T-cell (primary cell): ENCODE data around the gene CCBE1. TPM values are rescaled to one million over a fixed set of nuclear protein-coding genes. Genes with fewer than 3 reads are reported as not detected.

ENCODE experiments used
- ATAC-seq, 4 experiments: fragments of 200-7000 bp in 3 of 4; fragments of 150-1000 bp in 1 of 4; cut with Tn5 transposase; replicated peaks in 1 of 4; 1 replicate in 3 of 4; 2 replicates in 1 of 4; pipeline ENCODE4 v1.10.0; 2021; ENCODE audit warnings: moderate library complexity in 3 of 4, mild to moderate bottlenecking in 2 of 4, moderate number of reproducible peaks in 1 of 4
- CTCF ChIA-PET, 2 donors: fragments of 300-600 bp; sonication (Branson Sonifier 250); formaldehyde crosslinking; loops; one replicate each; lab custom pipeline; 2022; ENCODE audit warnings: antibody characterized with exemption in 2 of 2; lab: Charles Lee
- POLR2A ChIA-PET, 2 donors: fragments of 300-600 bp; sonication (Branson Sonifier 250); formaldehyde crosslinking; loops; one replicate each; lab custom pipeline; 2022; ENCODE audit warnings: antibody characterized with exemption in 2 of 2; lab: Charles Lee
- DNase-seq, 35 experiments: peaks; one replicate each; pipeline versions ENCODE4 v3.0.0 to v3.0.0-alpha.2; 2013 to 2023
- H3K27ac ChIP-seq: one replicate; pipeline ENCODE4 v1.5.1; 2013; ENCODE audit warnings: low read length
- H3K27me3 ChIP-seq, 2 experiments: replicated peaks in 1 of 2; 1 replicate in 1 of 2; 2 replicates in 1 of 2; pipeline versions ENCODE4 v1.6.1 to v1.7.0; 2013; ENCODE audit warnings: low read length in 1 of 2, mixed read lengths in 1 of 2; ENCODE audit not compliant: control insufficient read depth in 2 of 2, insufficient read depth in 2 of 2; ENCODE audit errors: extremely low read depth in 1 of 2
- H3K36me3 ChIP-seq, 2 donors: 1 replicate in 1 of 2; 2 replicates in 1 of 2; pipeline versions ENCODE4 v1.6.1 to v1.7.0; 2013; ENCODE audit warnings: low read length in 1 of 2; ENCODE audit not compliant: control insufficient read depth in 2 of 2, insufficient read depth in 1 of 2; ENCODE audit errors: extremely low read depth in 1 of 2
- H3K4me1 ChIP-seq, 2 experiments: 1 replicate in 1 of 2; 2 replicates in 1 of 2; pipeline versions ENCODE4 v1.6.1 to v1.7.0; 2013; ENCODE audit warnings: low read length in 2 of 2, mixed read lengths in 1 of 2; ENCODE audit not compliant: insufficient read depth in 2 of 2, control insufficient read depth in 1 of 2; ENCODE audit errors: extremely low read depth in 1 of 2
- H3K4me3 ChIP-seq, 2 donors: 1 replicate in 1 of 2; 2 replicates in 1 of 2; pipeline versions ENCODE4 v1.5.1 to v1.7.0; 2013; ENCODE audit warnings: mild to moderate bottlenecking in 2 of 2, low read length in 1 of 2, moderate library complexity in 1 of 2; ENCODE audit not compliant: control insufficient read depth in 1 of 2; ENCODE audit errors: extremely low read depth in 1 of 2
- H3K9me3 ChIP-seq: 2 replicates; pipeline ENCODE4 v1.7.0; 2013
- H3K27ac Mint-ChIP-seq, 2 donors: one replicate each; pipeline ENCODE4 v1.8.0; 2020 to 2021; ENCODE audit warnings: mild to moderate bottlenecking in 2 of 2, mixed read lengths in 2 of 2
- H3K27me3 Mint-ChIP-seq, 2 donors: one replicate each; pipeline ENCODE4 v1.8.0; 2021 to 2022; ENCODE audit warnings: mixed read lengths in 2 of 2
- H3K36me3 Mint-ChIP-seq: one replicate; pipeline ENCODE4 v1.8.0; 2021; ENCODE audit warnings: mixed read lengths
- H3K4me1 Mint-ChIP-seq, 3 donors: one replicate each; pipeline ENCODE4 v1.8.0; 2020 to 2022; ENCODE audit warnings: mixed read lengths in 3 of 3, mild to moderate bottlenecking in 1 of 3
- H3K4me3 Mint-ChIP-seq, 3 donors: one replicate each; pipeline ENCODE4 v1.8.0; 2020 to 2022; ENCODE audit warnings: mild to moderate bottlenecking in 3 of 3, mixed read lengths in 3 of 3, moderate library complexity in 3 of 3
- H3K9me3 Mint-ChIP-seq, 3 donors: one replicate each; pipeline ENCODE4 v1.8.0; 2020 to 2022; ENCODE audit warnings: mixed read lengths in 3 of 3
- WGBS: methylation state at CpG from one replicate; pipeline ENCODE4 v1.1.5; 2013; ENCODE audit warnings: missing lambda C conversion rate; ENCODE audit not compliant: insufficient coverage; 5-methylcytosine and 5-hydroxymethylcytosine counted together
- total RNA-seq, 35 experiments: library from RNA in 6 of 35; stranded (reverse) in 6 of 35; fragments of 120-200 nt in 1 of 35; gene quantifications; one replicate each; pipeline versions ENCODE4 v1.2.1 to v1.2.4 and lab custom pipeline; 2013 to 2026

Gene CCBE1
- total RNA-seq, 5 donors from 2014 or later (not counting 1 experiment from before 2014, with no cell fraction given) = 0.07 to 0.32 (median 0.29) TPM; not detected in 2

- no peak for ATAC-seq
- H3K4me1 ChIP-seq = no peaks in the 10 kb centered on the region
- no peaks in the 10 kb centered on the region for H3K9me3 Mint-ChIP-seq
- H3K27me3 Mint-ChIP-seq = no peaks in the 10 kb centered on the region
- POLR2A ChIA-PET = no interaction called here
- no peak overlapping the region for H3K27ac Mint-ChIP-seq
- no peaks in the 10 kb centered on the region for H3K27me3 ChIP-seq
- DNase-seq = no peak
- H3K36me3 Mint-ChIP-seq = no peaks in the 10 kb centered on the region
- CTCF ChIA-PET = no interaction called here
- H3K9me3 ChIP-seq = no peaks in the 10 kb centered on the region
- H3K4me1 Mint-ChIP-seq = no peaks in the 10 kb centered on the region
- no peak overlapping the region for H3K27ac ChIP-seq
- H3K4me3 Mint-ChIP-seq = no peak overlapping the region
- no peak overlapping the region for H3K4me3 ChIP-seq
- no CpG with 5 or more reads among the region's 3 CpGs for WGBS
- no peaks in the 10 kb centered on the region for H3K36me3 ChIP-seq
These were observed 56.5 kb downstream of the CCBE1 start for GRCh38 chr18:59640721-59641120.

GRCh38 chr18:59639821-59640220 lies 57.4 kb downstream of the CCBE1 start:
- no peak for ATAC-seq
- no peaks in the 10 kb centered on the region for H3K36me3 ChIP-seq
- POLR2A ChIA-PET = no interaction called here
- Mint-ChIP-seq H3K36me3 (no peaks in the 10 kb centered on the region), H3K4me3 (no peak overlapping the region), H3K27me3 (no peaks in the 10 kb centered on the region), H3K9me3 (no peaks in the 10 kb centered on the region), H3K27ac (no peak overlapping the region), H3K4me1 (no peaks in the 10 kb centered on the region)
- no peak for DNase-seq
- no peaks in the 10 kb centered on the region for H3K4me1 ChIP-seq
- no peaks in the 10 kb centered on the region for H3K27me3 ChIP-seq
- WGBS = 0% methylated on average over 1 of the region's 5 CpGs
- no peaks in the 10 kb centered on the region for H3K9me3 ChIP-seq
- no peak overlapping the region for H3K27ac ChIP-seq
- no peak overlapping the region for H3K4me3 ChIP-seq
- CTCF ChIA-PET = no interaction called here

GRCh38 chr18:59639136-59639535 lies 58.1 kb downstream of the CCBE1 start:
- POLR2A ChIA-PET = no interaction called here
- CTCF ChIA-PET = no interaction called here
- WGBS = no CpG with 5 or more reads among the region's 2 CpGs
- H3K9me3 ChIP-seq = no peaks in the 10 kb centered on the region
- ATAC-seq (no peak), DNase-seq (no peak)
- no peaks in the 10 kb centered on the region for H3K4me1 Mint-ChIP-seq
- no peaks in the 10 kb centered on the region for H3K27me3 ChIP-seq
- H3K9me3 Mint-ChIP-seq = no peaks in the 10 kb centered on the region
- H3K4me3 Mint-ChIP-seq = no peak overlapping the region
- no peak overlapping the region for H3K27ac Mint-ChIP-seq
- H3K27ac ChIP-seq = no peak overlapping the region
- no peaks in the 10 kb centered on the region for H3K36me3 Mint-ChIP-seq
- no peaks in the 10 kb centered on the region for H3K4me1 ChIP-seq
- H3K27me3 Mint-ChIP-seq = no peaks in the 10 kb centered on the region
- H3K36me3 ChIP-seq = no peaks in the 10 kb centered on the region
- H3K4me3 ChIP-seq = no peak overlapping the region

- no peaks in the 10 kb centered on the region for H3K36me3 ChIP-seq
- H3K9me3 ChIP-seq = no peaks in the 10 kb centered on the region
- Mint-ChIP-seq H3K4me1 (no peaks in the 10 kb centered on the region), H3K9me3 (no peaks in the 10 kb centered on the region), H3K27me3 (peaks cover 0 to 6% of the 10 kb centered on the region in 2 donors), H3K4me3 (no peak overlapping the region), H3K36me3 (no peaks in the 10 kb centered on the region), H3K27ac (no peak overlapping the region)
- WGBS = 85% methylated on average over 2 of the region's 4 CpGs
- H3K4me3 ChIP-seq = no peak overlapping the region
- ChIA-PET POLR2A (no interaction called here), CTCF (no interaction called here)
- no peak overlapping the region for H3K27ac ChIP-seq
- H3K27me3 ChIP-seq = peaks cover 0 to 5% of the 10 kb centered on the region in 2 experiments
- no peak for ATAC-seq
- no peaks in the 10 kb centered on the region for H3K4me1 ChIP-seq
- DNase-seq = no peak
These were observed 63.2 kb downstream of the CCBE1 start for GRCh38 chr18:59633961-59634485.

GRCh38 chr18:59633317-59633716 lies 63.9 kb downstream of the CCBE1 start:
- H3K27ac ChIP-seq = no peak overlapping the region

GRCh38 chr18:59631583-59632181 lies 65.5 kb downstream of the CCBE1 start:
- H3K4me3 ChIP-seq = no peak overlapping the region
- no peaks in the 10 kb centered on the region for H3K4me1 Mint-ChIP-seq
- CTCF ChIA-PET = interaction anchor here in 1 of 2 donors (0.6 kb wide), 1 partner anchor 497 kb away, joined by 3 read pairs; no protein-coding TSS in a partner anchor
- no peak overlapping the region for H3K27ac ChIP-seq
- H3K27me3 Mint-ChIP-seq = peaks cover 2 to 14% of the 10 kb centered on the region in 2 donors
- H3K4me3 Mint-ChIP-seq = no peak overlapping the region
- WGBS = no CpG with 5 or more reads among the region's 1 CpG
- ATAC-seq = no peak
- H3K36me3 ChIP-seq = no peaks in the 10 kb centered on the region
- H3K27me3 ChIP-seq = peaks cover 0 to 5% of the 10 kb centered on the region in 2 experiments
- no peaks in the 10 kb centered on the region for H3K4me1 ChIP-seq
- H3K9me3 Mint-ChIP-seq = no peaks in the 10 kb centered on the region
- no peaks in the 10 kb centered on the region for H3K36me3 Mint-ChIP-seq
- no peaks in the 10 kb centered on the region for H3K9me3 ChIP-seq
- POLR2A ChIA-PET = no interaction called here
- DNase-seq = no peak
- H3K27ac Mint-ChIP-seq = no peak overlapping the region

More at GRCh38 chr18:59633317-59633716, 63.9 kb downstream of the CCBE1 start:
- ChIA-PET POLR2A (no interaction called here), CTCF (interaction anchor here in 1 of 2 donors (0.5 kb wide), 1 partner anchor 95 kb away, joined by 4 read pairs; no protein-coding TSS in a partner anchor)
- Histone ChIP-seq H3K4me1 (no peaks in the 10 kb centered on the region), H3K4me3 (no peak overlapping the region), H3K9me3 (no peaks in the 10 kb centered on the region), H3K27me3 (peaks cover 0 to 5% of the 10 kb centered on the region in 2 experiments), H3K36me3 (no peaks in the 10 kb centered on the region)
- Mint-ChIP-seq H3K9me3 (no peaks in the 10 kb centered on the region), H3K4me1 (no peaks in the 10 kb centered on the region), H3K36me3 (no peaks in the 10 kb centered on the region), H3K27ac (no peak overlapping the region), H3K4me3 (no peak overlapping the region), H3K27me3 (peaks cover 1 to 12% of the 10 kb centered on the region in 2 donors)
- 89% methylated on average over 4 of the region's 7 CpGs for WGBS
- ATAC-seq (no peak), DNase-seq (no peak)
